HCT116 (cell line): Measurements from ENCODE around the gene GLT6D1.

ENCODE experiments used
- EZH2 ChIP-seq: fragments of 200-600 bp; sonication (generic); IDR thresholded peaks from 2 replicates; pipeline ENCODE4 v1.6.1; 2017; ENCODE audit warnings: antibody characterized with exemption, mixed run types
- EZH2phosphoT487 ChIP-seq: fragments of 200-600 bp; IDR thresholded peaks from 2 replicates; pipeline ENCODE4 v1.6.1; 2018; ENCODE audit warnings: antibody characterized with exemption, borderline replicate concordance
- POLR2AphosphoS5 ChIP-seq: IDR thresholded peaks from 2 replicates; pipeline ENCODE4 v1.6.1; 2011; ENCODE audit warnings: mild to moderate bottlenecking, low read depth, low read length, moderate library complexity
- YY1 ChIP-seq: IDR thresholded peaks from 2 replicates; pipeline ENCODE4 v1.6.1; 2011; ENCODE audit warnings: low read length, low read depth, moderate library complexity, mild to moderate bottlenecking; ENCODE audit not compliant: insufficient replicate concordance; ENCODE audit errors: extremely low read depth
- TF ChIP-seq, protein P1 (sequence below), 3 experiments: fragments of 200-600 bp in 1 of 3; sonication (generic) in 1 of 3; IDR thresholded peaks in 2 of 3; conservative IDR thresholded peaks in 1 of 3; 2 replicates each; pipeline ENCODE4 v1.5.1; 2012 to 2017; ENCODE audit warnings: low read depth in 2 of 3, low read length in 2 of 3, antibody characterized with exemption in 1 of 3, borderline replicate concordance in 1 of 3, control low read depth in 1 of 3, mild to moderate bottlenecking in 1 of 3, mixed read lengths in 1 of 3, mixed run types in 1 of 3, moderate library complexity in 1 of 3; ENCODE audit not compliant: insufficient read depth in 1 of 3
- TF ChIP-seq, protein P2 (sequence below): IDR thresholded peaks from 2 replicates; pipeline ENCODE4 v1.6.1; 2012

DNA sequence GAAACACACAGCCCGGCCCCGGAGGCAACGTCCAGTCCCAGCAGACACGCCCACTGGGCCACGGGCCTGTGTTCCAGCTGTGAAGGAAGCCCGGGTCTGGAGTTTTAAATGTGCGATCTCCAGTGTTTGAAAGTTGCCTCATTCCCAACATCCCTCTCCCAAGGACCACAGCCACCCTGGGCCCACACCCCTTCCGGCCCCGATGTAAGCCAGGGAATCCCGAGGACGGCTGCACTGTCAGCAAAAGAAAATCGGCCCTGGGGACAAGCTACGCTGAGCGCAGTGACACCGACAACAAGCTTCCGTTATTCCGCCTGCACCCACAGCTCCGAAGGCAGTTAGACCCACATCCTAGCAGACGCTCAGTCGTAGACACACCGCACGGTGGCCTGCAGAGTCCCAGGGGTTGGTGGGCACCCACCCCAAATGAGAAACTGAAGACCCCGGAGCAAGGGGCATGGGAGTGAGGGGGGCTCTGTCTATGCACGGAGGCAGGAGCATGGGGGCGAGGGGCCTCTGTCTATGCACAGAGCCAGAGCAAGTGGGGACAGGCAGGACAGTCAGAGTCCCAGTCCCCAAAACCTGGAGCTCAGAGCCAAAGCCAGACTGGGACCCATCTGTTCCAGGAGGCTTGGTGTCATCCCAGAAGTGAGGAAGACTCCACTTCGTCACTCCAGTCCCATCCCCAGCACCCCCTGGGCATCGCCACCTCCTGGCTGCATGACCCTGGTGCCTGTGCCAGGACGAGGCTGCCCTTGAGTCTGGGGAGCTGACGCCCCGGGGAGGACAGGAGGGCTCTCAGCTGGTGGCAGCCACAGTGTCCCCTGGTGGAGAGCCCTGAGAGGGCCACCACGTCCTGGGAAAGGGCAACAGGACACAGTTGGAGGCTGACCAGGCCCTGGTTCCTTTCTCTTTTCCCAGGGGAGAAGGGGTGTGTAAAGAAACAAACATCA, 23.4 kb downstream of the GLT6D1 start:
- TF ChIP-seq EZH2, result no peak
- TF ChIP-seq EZH2phosphoT487, result no peak
- TF ChIP-seq, protein P1, sequence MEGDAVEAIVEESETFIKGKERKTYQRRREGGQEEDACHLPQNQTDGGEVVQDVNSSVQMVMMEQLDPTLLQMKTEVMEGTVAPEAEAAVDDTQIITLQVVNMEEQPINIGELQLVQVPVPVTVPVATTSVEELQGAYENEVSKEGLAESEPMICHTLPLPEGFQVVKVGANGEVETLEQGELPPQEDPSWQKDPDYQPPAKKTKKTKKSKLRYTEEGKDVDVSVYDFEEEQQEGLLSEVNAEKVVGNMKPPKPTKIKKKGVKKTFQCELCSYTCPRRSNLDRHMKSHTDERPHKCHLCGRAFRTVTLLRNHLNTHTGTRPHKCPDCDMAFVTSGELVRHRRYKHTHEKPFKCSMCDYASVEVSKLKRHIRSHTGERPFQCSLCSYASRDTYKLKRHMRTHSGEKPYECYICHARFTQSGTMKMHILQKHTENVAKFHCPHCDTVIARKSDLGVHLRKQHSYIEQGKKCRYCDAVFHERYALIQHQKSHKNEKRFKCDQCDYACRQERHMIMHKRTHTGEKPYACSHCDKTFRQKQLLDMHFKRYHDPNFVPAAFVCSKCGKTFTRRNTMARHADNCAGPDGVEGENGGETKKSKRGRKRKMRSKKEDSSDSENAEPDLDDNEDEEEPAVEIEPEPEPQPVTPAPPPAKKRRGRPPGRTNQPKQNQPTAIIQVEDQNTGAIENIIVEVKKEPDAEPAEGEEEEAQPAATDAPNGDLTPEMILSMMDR (IDR thresholded peaks at IDR 0.05 in 2 of 3, conservative IDR thresholded peaks at IDR 0.05 in 1 of 3; ENCODE audit: borderline replicate concordance in 1 of 3, insufficient read depth in 1 of 3, low read depth in 2 of 3, low read length in 2 of 3), result peak; percentile 19 to 48 (median 41); a peak in 5 of 6 replicates
- TF ChIP-seq POLR2AphosphoS5, result no peak
- TF ChIP-seq YY1, result no peak
- TF ChIP-seq, protein P2, sequence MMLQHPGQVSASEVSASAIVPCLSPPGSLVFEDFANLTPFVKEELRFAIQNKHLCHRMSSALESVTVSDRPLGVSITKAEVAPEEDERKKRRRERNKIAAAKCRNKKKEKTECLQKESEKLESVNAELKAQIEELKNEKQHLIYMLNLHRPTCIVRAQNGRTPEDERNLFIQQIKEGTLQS, result no peak
